ENCODE measurements around the gene RHEBL1.
A peak's percentile ranks its signal among the peaks of the same experiment; 100 is the strongest.

The RHEBL1 gene

DNA sequence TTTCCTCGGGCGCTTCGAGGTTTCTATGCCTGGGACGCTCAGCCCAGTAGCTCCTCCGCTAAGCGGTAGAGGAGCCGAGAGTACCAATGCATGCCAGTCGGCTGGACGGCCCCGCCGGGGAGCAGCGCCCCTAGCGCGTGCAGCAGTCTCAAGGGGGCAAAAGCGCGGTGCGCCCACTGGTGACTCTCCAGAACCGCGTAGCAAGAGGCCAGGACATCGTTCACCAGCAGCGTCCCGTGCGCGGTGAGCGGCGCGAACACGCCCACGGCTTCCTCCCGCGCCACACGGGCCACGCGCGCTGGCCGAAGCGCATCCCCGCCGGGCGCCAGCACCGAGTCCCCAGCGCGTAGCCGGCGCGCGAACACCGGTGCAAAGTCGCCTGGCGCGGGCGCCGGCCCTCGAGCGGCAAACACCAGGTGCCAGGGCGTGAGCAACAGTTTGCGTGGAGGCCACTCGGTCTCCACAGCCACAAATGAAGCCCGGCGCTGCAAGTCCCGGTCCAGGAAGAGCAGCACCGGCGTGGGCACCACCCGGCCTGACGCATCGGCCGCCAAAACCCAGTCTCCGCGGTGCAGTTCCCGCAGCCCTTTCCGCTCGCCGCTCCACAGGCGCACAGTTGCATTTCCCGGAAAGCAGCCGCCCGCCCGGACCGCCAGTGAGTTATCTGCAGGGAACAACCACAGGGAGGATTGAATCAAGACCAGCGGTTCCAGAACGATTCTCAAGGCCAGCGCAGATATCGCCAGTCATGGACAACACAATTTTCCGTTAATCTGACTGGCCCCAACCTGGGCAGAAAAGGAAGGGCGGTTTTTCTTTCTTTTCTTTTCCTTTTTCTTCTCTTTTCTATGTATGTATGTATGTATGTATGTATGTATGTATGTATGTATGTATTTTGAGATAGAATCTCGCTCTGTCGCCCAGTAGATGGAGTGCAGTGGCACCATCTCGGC lies 20.3 kb upstream of the RHEBL1 start:
- ChIA-PET CTCF (interaction anchor here (0.6 to 6.2 kb wide), 7 partner anchors 9 to 67 kb away, joined by 3 to 131 read pairs (median 50); partner anchors contain the start of genes RHEBL1 and TUBA1B), POLR2A (interaction anchor here (1.0 to 2.2 kb wide), 3 partner anchors 20 to 41 kb away, joined by 3 to 15 read pairs (median 4); partner anchors contain the start of genes RHEBL1 and TUBA1B)
- no peaks in the 10 kb centered on the region for H3K4me1 ChIP-seq (ENCODE audit: control insufficient read depth, insufficient read depth, low read length)
- no peaks in the 10 kb centered on the region for H3K36me3 ChIP-seq (ENCODE audit: control insufficient read depth in 2 of 2, insufficient read depth in 1 of 2, low read length in 2 of 2)
- no peaks in the 10 kb centered on the region for H3K9me3 ChIP-seq (ENCODE audit: control insufficient read depth, insufficient read depth, low read depth, low read length)
- no peak overlapping the region; the same call in 1 of the 2 replicates for H3K4me3 ChIP-seq (ENCODE audit: low read depth, low read length)
- no peak overlapping the region for H3K27ac ChIP-seq (ENCODE audit: extremely low read depth, low read depth, low read length)
- TF ChIP-seq, protein P1, sequence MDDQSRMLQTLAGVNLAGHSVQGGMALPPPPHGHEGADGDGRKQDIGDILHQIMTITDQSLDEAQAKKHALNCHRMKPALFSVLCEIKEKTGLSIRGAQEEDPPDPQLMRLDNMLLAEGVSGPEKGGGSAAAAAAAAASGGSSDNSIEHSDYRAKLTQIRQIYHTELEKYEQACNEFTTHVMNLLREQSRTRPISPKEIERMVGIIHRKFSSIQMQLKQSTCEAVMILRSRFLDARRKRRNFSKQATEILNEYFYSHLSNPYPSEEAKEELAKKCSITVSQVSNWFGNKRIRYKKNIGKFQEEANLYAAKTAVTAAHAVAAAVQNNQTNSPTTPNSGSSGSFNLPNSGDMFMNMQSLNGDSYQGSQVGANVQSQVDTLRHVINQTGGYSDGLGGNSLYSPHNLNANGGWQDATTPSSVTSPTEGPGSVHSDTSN (CRISPR knock-in tag; IDR thresholded peaks at IDR 0.05), result no peak
- TF ChIP-seq ZNF473 (tag by site-specific recombination; IDR thresholded peaks at IDR 0.05) (no peak), SALL2 (tag by site-specific recombination; IDR thresholded peaks at IDR 0.05; ENCODE audit: borderline replicate concordance) (no peak), ZNF776 (tag by site-specific recombination; IDR thresholded peaks at IDR 0.05; ENCODE audit: borderline replicate concordance) (no peak), ZSCAN30 (tag by site-specific recombination; IDR thresholded peaks at IDR 0.05) (no peak), WT1 (tag by site-specific recombination; IDR thresholded peaks at IDR 0.05) (no peak), HOXA7 (CRISPR knock-in tag; IDR thresholded peaks at IDR 0.05; ENCODE audit: borderline replicate concordance) (no peak), ZBTB1 (tag by site-specific recombination; IDR thresholded peaks at IDR 0.05) (no peak), ZBTB17 (tag by site-specific recombination; IDR thresholded peaks at IDR 0.05) (peak; percentile 71), ZNF335 (tag by site-specific recombination; conservative IDR thresholded peaks at IDR 0.05) (peak; percentile 59), ZNF701 (tag by site-specific recombination; IDR thresholded peaks at IDR 0.05) (no peak), ZNF423 (tag by site-specific recombination; IDR thresholded peaks at IDR 0.05) (peak; percentile 52; the same call in 1 of the 2 replicates), ZNF600 (tag by site-specific recombination; IDR thresholded peaks at IDR 0.05) (peak; percentile 41), GLI2 (tag by site-specific recombination; IDR thresholded peaks at IDR 0.05; ENCODE audit: borderline replicate concordance, low read depth) (no peak), SP3 (tag by site-specific recombination; IDR thresholded peaks at IDR 0.05) (no peak), EGR2 (tag by site-specific recombination; IDR thresholded peaks at IDR 0.05; ENCODE audit: low read depth) (no peak), ZNF132 (tag by site-specific recombination; IDR thresholded peaks at IDR 0.05; ENCODE audit: borderline replicate concordance) (no peak), ZNF777 (tag by site-specific recombination; IDR thresholded peaks at IDR 0.05; ENCODE audit: borderline replicate concordance) (peak; percentile 55; the same call in 1 of the 2 replicates), ZNF416 (tag by site-specific recombination; IDR thresholded peaks at IDR 0.05) (no peak), ZNF114 (tag by site-specific recombination; IDR thresholded peaks at IDR 0.05) (no peak), ZNF366 (tag by site-specific recombination; conservative IDR thresholded peaks at IDR 0.05) (no peak), ZNF341 (tag by site-specific recombination; IDR thresholded peaks at IDR 0.05; ENCODE audit: low read depth) (0 out of 2 replicates have a peak, but pooled peaks have one; percentile 23), ZNF311 (tag by site-specific recombination; IDR thresholded peaks at IDR 0.05; ENCODE audit: borderline replicate concordance) (no peak), SCRT2 (tag by site-specific recombination; IDR thresholded peaks at IDR 0.05) (peak; percentile 90), ZNF624 (tag by site-specific recombination; IDR thresholded peaks at IDR 0.05) (no peak), ZNF174 (tag by site-specific recombination; IDR thresholded peaks at IDR 0.05) (no peak)
- TF ChIP-seq, protein P2, sequence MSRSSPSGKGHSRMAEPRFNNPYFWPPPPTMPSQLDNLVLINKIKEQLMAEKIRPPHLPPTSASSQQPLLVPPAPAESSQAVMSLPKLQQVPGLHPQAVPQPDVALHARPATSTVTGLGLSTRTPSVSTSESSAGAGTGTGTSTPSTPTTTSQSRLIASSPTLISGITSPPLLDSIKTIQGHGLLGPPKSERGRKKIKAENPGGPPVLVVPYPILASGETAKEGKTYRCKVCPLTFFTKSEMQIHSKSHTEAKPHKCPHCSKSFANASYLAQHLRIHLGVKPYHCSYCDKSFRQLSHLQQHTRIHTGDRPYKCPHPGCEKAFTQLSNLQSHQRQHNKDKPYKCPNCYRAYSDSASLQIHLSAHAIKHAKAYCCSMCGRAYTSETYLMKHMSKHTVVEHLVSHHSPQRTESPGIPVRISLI (tag by site-specific recombination; IDR thresholded peaks at IDR 0.05), result no peak
- TF ChIP-seq, protein P3, sequence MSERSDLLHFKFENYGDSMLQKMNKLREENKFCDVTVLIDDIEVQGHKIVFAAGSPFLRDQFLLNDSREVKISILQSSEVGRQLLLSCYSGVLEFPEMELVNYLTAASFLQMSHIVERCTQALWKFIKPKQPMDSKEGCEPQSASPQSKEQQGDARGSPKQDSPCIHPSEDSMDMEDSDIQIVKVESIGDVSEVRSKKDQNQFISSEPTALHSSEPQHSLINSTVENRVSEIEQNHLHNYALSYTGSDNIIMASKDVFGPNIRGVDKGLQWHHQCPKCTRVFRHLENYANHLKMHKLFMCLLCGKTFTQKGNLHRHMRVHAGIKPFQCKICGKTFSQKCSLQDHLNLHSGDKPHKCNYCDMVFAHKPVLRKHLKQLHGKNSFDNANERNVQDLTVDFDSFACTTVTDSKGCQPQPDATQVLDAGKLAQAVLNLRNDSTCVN (tag by site-specific recombination; optimal IDR thresholded peaks at IDR 0.05), result peak; percentile 82
- TF ChIP-seq, protein P4, sequence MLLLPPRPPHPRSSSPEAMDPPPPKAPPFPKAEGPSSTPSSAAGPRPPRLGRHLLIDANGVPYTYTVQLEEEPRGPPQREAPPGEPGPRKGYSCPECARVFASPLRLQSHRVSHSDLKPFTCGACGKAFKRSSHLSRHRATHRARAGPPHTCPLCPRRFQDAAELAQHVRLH (tag by site-specific recombination; IDR thresholded peaks at IDR 0.05), result no peak
- TF ChIP-seq, protein P5, sequence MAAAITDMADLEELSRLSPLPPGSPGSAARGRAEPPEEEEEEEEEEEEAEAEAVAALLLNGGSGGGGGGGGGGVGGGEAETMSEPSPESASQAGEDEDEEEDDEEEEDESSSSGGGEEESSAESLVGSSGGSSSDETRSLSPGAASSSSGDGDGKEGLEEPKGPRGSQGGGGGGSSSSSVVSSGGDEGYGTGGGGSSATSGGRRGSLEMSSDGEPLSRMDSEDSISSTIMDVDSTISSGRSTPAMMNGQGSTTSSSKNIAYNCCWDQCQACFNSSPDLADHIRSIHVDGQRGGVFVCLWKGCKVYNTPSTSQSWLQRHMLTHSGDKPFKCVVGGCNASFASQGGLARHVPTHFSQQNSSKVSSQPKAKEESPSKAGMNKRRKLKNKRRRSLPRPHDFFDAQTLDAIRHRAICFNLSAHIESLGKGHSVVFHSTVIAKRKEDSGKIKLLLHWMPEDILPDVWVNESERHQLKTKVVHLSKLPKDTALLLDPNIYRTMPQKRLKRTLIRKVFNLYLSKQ (tag by site-specific recombination; IDR thresholded peaks at IDR 0.05; ENCODE audit: borderline replicate concordance), result no peak
- TF ChIP-seq, protein P6, sequence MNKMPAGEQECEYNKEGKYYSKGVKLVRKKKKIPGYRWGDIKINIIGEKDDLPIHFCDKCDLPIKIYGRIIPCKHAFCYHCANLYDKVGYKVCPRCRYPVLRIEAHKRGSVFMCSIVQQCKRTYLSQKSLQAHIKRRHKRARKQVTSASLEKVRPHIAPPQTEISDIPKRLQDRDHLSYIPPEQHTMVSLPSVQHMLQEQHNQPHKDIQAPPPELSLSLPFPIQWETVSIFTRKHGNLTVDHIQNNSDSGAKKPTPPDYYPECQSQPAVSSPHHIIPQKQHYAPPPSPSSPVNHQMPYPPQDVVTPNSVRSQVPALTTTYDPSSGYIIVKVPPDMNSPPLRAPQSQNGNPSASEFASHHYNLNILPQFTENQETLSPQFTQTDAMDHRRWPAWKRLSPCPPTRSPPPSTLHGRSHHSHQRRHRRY (tag by site-specific recombination; IDR thresholded peaks at IDR 0.05), result no peak
